Measurements from ENCODE around the gene GYPA.
"Not testable (repeated sequence)": the region's sequence is repeated elsewhere in the genome, so short reads cannot be mapped to it uniquely, and the experiment has no call there.

The GYPA gene

GRCh38 chr4:144128709-144129320 is 11.7 kb downstream of the GYPA start:
- not testable (repeated sequence) for DNase-seq

GRCh38 chr4:144125109-144125508 is 15.4 kb downstream of the GYPA start:
- DNase-seq, result not testable (repeated sequence)

- not testable (repeated sequence) for DNase-seq
Measured at GRCh38 chr4:144123982-144124635, 16.4 kb downstream of the GYPA start.

- not testable (repeated sequence) for DNase-seq
Measured at GRCh38 chr4:144123269-144123668, 17.2 kb downstream of the GYPA start.

GRCh38 chr4:144119752-144120151 is 20.8 kb downstream of the GYPA start:
- DNase-seq, result not testable (repeated sequence)

- no peak for DNase-seq
Measured at GRCh38 chr4:144115519-144115918, 25.0 kb downstream of the GYPA start.

GRCh38 chr4:144113546-144113945 is 27.0 kb downstream of the GYPA start:
- DNase-seq, result no peak

- no peak for DNase-seq
Measured at GRCh38 chr4:144104509-144105130, 35.9 kb downstream of the GYPA start.

GRCh38 chr4:144097776-144098175 is 42.7 kb downstream of the GYPA start:
- not testable (repeated sequence) for DNase-seq

GRCh38 chr4:144093995-144094394 is 46.5 kb downstream of the GYPA start:
- DNase-seq, result not testable (repeated sequence)

GRCh38 chr4:144091181-144091580 is 49.3 kb downstream of the GYPA start:
- DNase-seq, result not testable (repeated sequence)

GRCh38 chr4:144090744-144091143 is 49.8 kb downstream of the GYPA start:
- DNase-seq, result no peak

GRCh38 chr4:144082053-144082452 is 58.5 kb downstream of the GYPA start:
- not testable (repeated sequence) for DNase-seq

- not testable (repeated sequence) for DNase-seq
Measured at GRCh38 chr4:144080135-144080534, 60.4 kb downstream of the GYPA start.

- DNase-seq, result not testable (repeated sequence)
Measured at GRCh38 chr4:144078746-144079145, 61.8 kb downstream of the GYPA start.

GRCh38 chr4:144061556-144061955 is 79.0 kb downstream of the GYPA start:
- not testable (repeated sequence) for DNase-seq

- DNase-seq, result not testable (repeated sequence)
Measured at GRCh38 chr4:144060234-144060859, 80.2 kb downstream of the GYPA start.
